Stimulated activated memory B cell treated with anti-CD40 and anti-IgM and Interleukin-4, amounts not matched to agents 10 μg/mL and 1 μg/mL and 100 μg/mL, for 72 hours (primary cell): ENCODE measurements around the gene ERICH4.

ENCODE experiments used
- ATAC-seq: fragments of 150-1000 bp; cut with Tn5 transposase; 2 replicates; pipeline ENCODE4 v1.10.0; 2021
- H3K27ac Mint-ChIP-seq: one replicate; pipeline ENCODE4 v1.8.0; 2022; ENCODE audit warnings: mild to moderate bottlenecking, mixed read lengths
- H3K27me3 Mint-ChIP-seq: one replicate; pipeline ENCODE4 v1.8.0; 2022; ENCODE audit warnings: mixed read lengths
- H3K36me3 Mint-ChIP-seq: one replicate; pipeline ENCODE4 v1.8.0; 2022; ENCODE audit warnings: mixed read lengths
- H3K4me1 Mint-ChIP-seq: one replicate; pipeline ENCODE4 v1.8.0; 2022; ENCODE audit warnings: mixed read lengths
- H3K4me3 Mint-ChIP-seq: one replicate; pipeline ENCODE4 v1.8.0; 2022; ENCODE audit warnings: mild to moderate bottlenecking, moderate library complexity, mixed read lengths
- H3K9me3 Mint-ChIP-seq: one replicate; pipeline ENCODE4 v1.8.0; 2022; ENCODE audit warnings: mixed read lengths

Gene ERICH4

GRCh38 chr19:41437944-41438574 is 4.9 kb upstream of the ERICH4 start:
- Mint-ChIP-seq H3K27ac (no peak overlapping the region), H3K9me3 (no peaks in the 10 kb centered on the region), H3K4me1 (peaks cover 1% of the 10 kb centered on the region), H3K27me3 (no peaks in the 10 kb centered on the region), H3K4me3 (peak overlapping the region; percentile 15), H3K36me3 (peaks cover 21% of the 10 kb centered on the region)
- no peak for ATAC-seq

- Mint-ChIP-seq H3K4me1 (peaks cover 15% of the 10 kb centered on the region), H3K27me3 (no peaks in the 10 kb centered on the region), H3K27ac (no peak within 1 kb of the TSS), H3K36me3 (peaks cover 16% of the 10 kb centered on the region), H3K9me3 (no peaks in the 10 kb centered on the region), H3K4me3 (no peak within 1 kb of the TSS)
- peak; percentile 98 for ATAC-seq
Observed at GRCh38 chr19:41439441-41440222, 3.3 kb upstream of the ERICH4 start, which contains the start of gene DMAC2. Gene DMAC2, minus strand, starts transcription at chr19:41439912. Its CDS starts 13 bp downstream, at chr19:41439899.

GRCh38 chr19:41441321-41441945 is 1.5 kb upstream of the ERICH4 start:
- no peak overlapping the region for H3K27ac Mint-ChIP-seq
- H3K27me3 Mint-ChIP-seq: no peaks in the 10 kb centered on the region
- no peak for ATAC-seq
- peaks cover 15% of the 10 kb centered on the region for H3K4me1 Mint-ChIP-seq
- H3K9me3 Mint-ChIP-seq: no peaks in the 10 kb centered on the region
- H3K36me3 Mint-ChIP-seq: peaks cover 11% of the 10 kb centered on the region
- no peak overlapping the region for H3K4me3 Mint-ChIP-seq

GRCh38 chr19:41443813-41444455 is 978 bp downstream of the ERICH4 start:
- ATAC-seq: no peak
- Mint-ChIP-seq H3K36me3 (no peaks in the 10 kb centered on the region), H3K27ac (peak overlapping the region; percentile 1), H3K27me3 (no peaks in the 10 kb centered on the region), H3K4me1 (peaks cover 15% of the 10 kb centered on the region), H3K4me3 (no peak overlapping the region), H3K9me3 (no peaks in the 10 kb centered on the region)

GRCh38 chr19:41445575-41445974 is 2.6 kb downstream of the ERICH4 start:
- ATAC-seq: no peak
- H3K9me3 Mint-ChIP-seq: no peaks in the 10 kb centered on the region
- no peak overlapping the region for H3K27ac Mint-ChIP-seq
- no peaks in the 10 kb centered on the region for H3K27me3 Mint-ChIP-seq
- H3K4me1 Mint-ChIP-seq: peaks cover 28% of the 10 kb centered on the region
- no peaks in the 10 kb centered on the region for H3K36me3 Mint-ChIP-seq
- H3K4me3 Mint-ChIP-seq: no peak overlapping the region

- Mint-ChIP-seq H3K27ac (no peak overlapping the region), H3K4me3 (no peak overlapping the region), H3K27me3 (no peaks in the 10 kb centered on the region), H3K9me3 (no peaks in the 10 kb centered on the region), H3K4me1 (peaks cover 33% of the 10 kb centered on the region), H3K36me3 (no peaks in the 10 kb centered on the region)
- ATAC-seq: no peak
Observed at GRCh38 chr19:41447732-41448332, 4.9 kb downstream of the ERICH4 start.

- H3K27ac Mint-ChIP-seq: peak overlapping the region; percentile 90
- no peaks in the 10 kb centered on the region for H3K27me3 Mint-ChIP-seq
- H3K4me3 Mint-ChIP-seq: peak overlapping the region; percentile 84
- peak; percentile 92 for ATAC-seq
- peaks cover 34% of the 10 kb centered on the region for H3K4me1 Mint-ChIP-seq
- H3K9me3 Mint-ChIP-seq: no peaks in the 10 kb centered on the region
- H3K36me3 Mint-ChIP-seq: no peaks in the 10 kb centered on the region
Observed at GRCh38 chr19:41449079-41449864, 6.3 kb downstream of the ERICH4 start.

GRCh38 chr19:41449865-41450178 is 6.9 kb downstream of the ERICH4 start:
- no peak for ATAC-seq
- no peaks in the 10 kb centered on the region for H3K9me3 Mint-ChIP-seq
- peak overlapping the region; percentile 84 for H3K4me3 Mint-ChIP-seq
- H3K27ac Mint-ChIP-seq: peak overlapping the region; percentile 90
- H3K4me1 Mint-ChIP-seq: peaks cover 37% of the 10 kb centered on the region
- H3K36me3 Mint-ChIP-seq: no peaks in the 10 kb centered on the region
- no peaks in the 10 kb centered on the region for H3K27me3 Mint-ChIP-seq

GRCh38 chr19:41452584-41453275 is 9.8 kb downstream of the ERICH4 start:
- H3K4me3 Mint-ChIP-seq: no peak overlapping the region
- no peaks in the 10 kb centered on the region for H3K36me3 Mint-ChIP-seq
- H3K4me1 Mint-ChIP-seq: peaks cover 55% of the 10 kb centered on the region
- H3K9me3 Mint-ChIP-seq: no peaks in the 10 kb centered on the region
- no peaks in the 10 kb centered on the region for H3K27me3 Mint-ChIP-seq
- ATAC-seq: no peak
- H3K27ac Mint-ChIP-seq: peak overlapping the region; percentile 82

- H3K4me1 Mint-ChIP-seq: peaks cover 46% of the 10 kb centered on the region
- H3K36me3 Mint-ChIP-seq: no peaks in the 10 kb centered on the region
- no peaks in the 10 kb centered on the region for H3K27me3 Mint-ChIP-seq
- H3K27ac Mint-ChIP-seq: no peak overlapping the region
- ATAC-seq: no peak
- no peak overlapping the region for H3K4me3 Mint-ChIP-seq
- H3K9me3 Mint-ChIP-seq: no peaks in the 10 kb centered on the region
Observed at GRCh38 chr19:41455936-41456335, 13.0 kb downstream of the ERICH4 start.

- Mint-ChIP-seq H3K9me3 (no peaks in the 10 kb centered on the region), H3K27ac (peak overlapping the region; percentile 5), H3K27me3 (no peaks in the 10 kb centered on the region), H3K4me3 (no peak overlapping the region), H3K36me3 (no peaks in the 10 kb centered on the region), H3K4me1 (peaks cover 46% of the 10 kb centered on the region)
- no peak for ATAC-seq
Observed at GRCh38 chr19:41456342-41456918, 13.5 kb downstream of the ERICH4 start.

GRCh38 chr19:41457241-41457640 is 14.3 kb downstream of the ERICH4 start:
- Mint-ChIP-seq H3K4me3 (no peak overlapping the region), H3K36me3 (no peaks in the 10 kb centered on the region), H3K27ac (peak overlapping the region; percentile 5), H3K9me3 (no peaks in the 10 kb centered on the region), H3K27me3 (no peaks in the 10 kb centered on the region), H3K4me1 (peaks cover 50% of the 10 kb centered on the region)
- ATAC-seq: peak; percentile 81

- H3K27me3 Mint-ChIP-seq: peaks cover 2% of the 10 kb centered on the region
- H3K9me3 Mint-ChIP-seq: no peaks in the 10 kb centered on the region
- no peak overlapping the region for H3K4me3 Mint-ChIP-seq
- H3K27ac Mint-ChIP-seq: peak overlapping the region; percentile 92
- H3K4me1 Mint-ChIP-seq: peaks cover 37% of the 10 kb centered on the region
- no peaks in the 10 kb centered on the region for H3K36me3 Mint-ChIP-seq
- no peak for ATAC-seq
Observed at GRCh38 chr19:41462497-41462896, 19.5 kb downstream of the ERICH4 start.
